Gastroesophageal sphincter (tissue), 4 donors: ENCODE measurements around the gene CPM. TPM values are rescaled to one million over a fixed set of nuclear protein-coding genes. Genes with fewer than 3 reads are reported as not detected.
A peak's percentile ranks its signal among the peaks of the same experiment; 100 is the strongest.

Source experiments
- ATAC-seq: fragments of 150-250 bp; one replicate; pipeline ENCODE4 v1.9.1; 2016; ENCODE audit warnings: mild to moderate bottlenecking, moderate library complexity
- H3K27ac ChIP-seq, 4 donors: fragments of 200-600 bp; sonication (generic) in 3 of 4; 1 replicate in 3 of 4; 2 replicates in 1 of 4; pipeline ENCODE4 v1.5.1; 2016 to 2019
- H3K27me3 ChIP-seq: fragments of 200-600 bp; sonication (generic); one replicate; pipeline ENCODE4 v1.5.1; 2019
- H3K36me3 ChIP-seq, 2 donors: fragments of 200-600 bp; sonication (generic); one replicate each; pipeline ENCODE4 v1.5.1; 2019; ENCODE audit warnings: control low read depth in 1 of 2
- H3K4me1 ChIP-seq, 3 donors: fragments of 200-600 bp; sonication (generic); 1 replicate in 2 of 3; 2 replicates in 1 of 3; pipeline ENCODE4 v1.5.1; 2016 to 2019; ENCODE audit warnings: control low read depth in 2 of 3
- H3K4me3 ChIP-seq, 2 donors: fragments of 200-600 bp; sonication (generic); one replicate each; pipeline ENCODE4 v1.5.1; 2019; ENCODE audit warnings: mild to moderate bottlenecking in 1 of 2, moderate library complexity in 1 of 2
- H3K9me3 ChIP-seq, 3 donors: fragments of 200-600 bp; sonication (generic); one replicate each; pipeline ENCODE4 v1.5.1; 2017 to 2019; ENCODE audit warnings: control low read depth in 2 of 3
- CTCF ChIP-seq, 4 experiments: fragments of 200-600 bp in 2 of 4; fragments of 450-650 bp in 2 of 4; sonication (generic) in 1 of 4; IDR thresholded peaks; one replicate each; pipeline ENCODE4 v1.5.1; 2017 to 2019; ENCODE audit warnings: antibody characterized with exemption in 4 of 4, mild to moderate bottlenecking in 2 of 4, moderate library complexity in 2 of 4
- EP300 ChIP-seq: sonication (generic); formaldehyde crosslinking; IDR thresholded peaks from one replicate; pipeline ENCODE4 v1.6.1; 2017; ENCODE audit warnings: antibody characterized with exemption, mild to moderate bottlenecking
- POLR2A ChIP-seq, 2 donors: fragments of 450-650 bp; IDR thresholded peaks; one replicate each; pipeline ENCODE4 v1.6.1; 2017; ENCODE audit warnings: antibody characterized with exemption in 2 of 2, mild to moderate bottlenecking in 2 of 2, moderate library complexity in 1 of 2
- POLR2AphosphoS5 ChIP-seq: sonication (generic); formaldehyde crosslinking; IDR thresholded peaks from one replicate; pipeline ENCODE4 v1.6.1; 2017; ENCODE audit warnings: antibody characterized with exemption
- WGBS, 2 donors: methylation state at CpG; one replicate each; pipeline ENCODE4 v1.1.5; 2018; ENCODE audit warnings: low coverage in 1 of 2; 5-methylcytosine and 5-hydroxymethylcytosine counted together
- total RNA-seq, 4 donors: library from RNA; depleted of rRNA; stranded (reverse); fragments of >200 nt; gene quantifications; one replicate each; pipeline ENCODE4 v1.1.0, GENCODE V29; 2016

CPM gene
- total RNA-seq, 4 donors from 2014 or later = 24.9 to 57.3 (median 50.5) TPM

DNA sequence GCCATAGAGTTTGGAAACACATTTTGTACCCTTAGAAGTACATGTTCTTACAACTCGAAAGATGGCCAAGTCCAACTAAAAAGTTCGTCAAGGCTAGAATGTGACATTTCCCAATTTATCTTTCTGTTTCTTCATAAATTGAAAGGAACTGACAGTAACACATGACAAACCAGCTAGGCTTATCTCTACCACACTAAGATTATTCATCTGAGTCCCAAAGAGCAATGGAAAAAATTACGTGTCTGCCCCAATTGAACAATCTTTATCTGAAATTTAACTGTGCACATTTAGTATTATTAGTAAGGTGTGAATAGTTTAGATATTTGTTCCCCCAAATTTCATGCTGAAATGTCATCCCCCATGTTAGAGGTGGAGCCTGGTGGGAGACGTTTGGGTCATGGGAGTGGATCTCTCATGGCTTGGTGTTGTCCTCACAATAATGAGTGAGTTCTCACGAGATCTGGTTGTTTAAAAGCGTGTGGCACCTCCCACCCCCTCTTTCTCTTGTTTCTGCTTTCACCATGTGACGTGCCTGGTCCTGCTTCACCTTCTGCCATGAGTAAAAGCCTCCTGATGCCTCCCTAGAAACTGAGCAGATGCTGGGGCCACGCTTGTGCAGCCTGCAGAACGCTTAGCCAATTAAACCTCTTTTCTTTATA is 13.3 kb downstream of the CPM start:
- 86 to 89% methylated on average over 8 to 9 of the region's 9 CpGs for WGBS, 2 donors

GRCh38 chr12:68918960-68919359 is 14.0 kb downstream of the CPM start:
- no peaks in the 10 kb centered on the region for H3K4me1 ChIP-seq
- H3K4me3 ChIP-seq = no peak overlapping the region
- 60 to 100% methylated on average over 1 of the region's 1 CpG for WGBS, 2 donors
- ATAC-seq = no peak
- H3K36me3 ChIP-seq = no peaks in the 10 kb centered on the region
- H3K9me3 ChIP-seq = no peaks in the 10 kb centered on the region
- H3K27ac ChIP-seq = no peak overlapping the region
- TF ChIP-seq POLR2AphosphoS5 = no peak
- TF ChIP-seq EP300 = no peak
- no peak for TF ChIP-seq CTCF (IDR thresholded peaks at IDR 0.05)
- no peak for TF ChIP-seq POLR2A (IDR thresholded peaks at IDR 0.05)
- H3K27me3 ChIP-seq = no peaks in the 10 kb centered on the region

More for the DNA sequence above, 13.3 kb downstream of the CPM start:
- no peak for ATAC-seq
- Histone ChIP-seq H3K4me1 (no peaks in the 10 kb centered on the region), H3K27ac (no peak overlapping the region), H3K36me3 (no peaks in the 10 kb centered on the region), H3K4me3 (no peak overlapping the region), H3K9me3 (no peaks in the 10 kb centered on the region), H3K27me3 (no peaks in the 10 kb centered on the region)
- TF ChIP-seq EP300 (no peak), POLR2AphosphoS5 (no peak), POLR2A (IDR thresholded peaks at IDR 0.05) (no peak), CTCF (IDR thresholded peaks at IDR 0.05) (no peak)

DNA sequence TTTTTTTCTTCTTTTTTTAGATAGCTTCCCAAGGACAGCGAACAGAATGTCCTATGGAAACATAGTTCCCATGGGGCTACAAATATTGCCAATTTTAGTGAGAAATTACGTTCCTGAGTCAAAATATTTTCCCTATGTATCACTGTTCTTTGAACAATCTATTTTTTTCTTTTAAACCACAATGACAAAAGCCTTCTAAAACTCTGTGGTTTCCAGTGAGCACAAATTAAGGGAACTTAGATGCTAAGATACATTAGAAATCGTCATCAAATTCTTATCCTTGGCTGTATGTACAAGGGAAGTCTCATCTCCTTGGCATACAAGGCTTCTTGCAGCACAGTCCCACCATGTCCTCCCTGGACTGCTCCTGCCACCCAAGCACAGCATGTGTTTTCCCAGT is 17.9 kb downstream of the CPM start:
- Histone ChIP-seq H3K36me3 (no peaks in the 10 kb centered on the region), H3K27ac (peak overlapping the region in 1 of 4 donors; percentile 19), H3K4me1 (no peaks in the 10 kb centered on the region), H3K27me3 (no peaks in the 10 kb centered on the region), H3K4me3 (no peak overlapping the region), H3K9me3 (no peaks in the 10 kb centered on the region)
- ATAC-seq = no peak
- no peak for TF ChIP-seq EP300
- TF ChIP-seq POLR2AphosphoS5 = no peak
- TF ChIP-seq POLR2A (IDR thresholded peaks at IDR 0.05) = no peak
- no peak for TF ChIP-seq CTCF (IDR thresholded peaks at IDR 0.05)
- 42 to 79% methylated on average over 2 to 3 of the region's 3 CpGs for WGBS, 2 donors

DNA sequence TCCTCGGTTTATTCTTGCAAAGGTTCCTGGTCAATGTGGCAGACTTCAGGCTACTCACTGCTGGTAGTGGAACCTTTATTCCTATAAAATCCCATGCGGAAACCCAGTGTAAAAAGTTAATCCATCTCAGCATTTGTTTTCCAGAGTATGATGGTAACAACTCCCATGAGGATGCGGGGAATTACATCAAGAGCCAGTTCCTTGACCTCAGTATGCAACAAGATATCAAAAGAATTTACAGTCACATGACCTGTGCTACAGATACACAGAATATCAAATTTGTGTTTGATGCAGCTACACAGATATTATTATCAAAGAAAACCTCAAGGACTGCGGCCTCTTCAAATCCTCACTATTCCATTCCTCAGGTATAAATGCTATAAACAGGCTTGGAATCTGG is 19.3 kb downstream of the CPM start:
- H3K9me3 ChIP-seq = no peaks in the 10 kb centered on the region
- H3K27me3 ChIP-seq = no peaks in the 10 kb centered on the region
- ATAC-seq = no peak
- TF ChIP-seq EP300 (no peak), POLR2AphosphoS5 (no peak), POLR2A (IDR thresholded peaks at IDR 0.05) (no peak), CTCF (IDR thresholded peaks at IDR 0.05) (no peak)
- 73 to 100% methylated on average over 1 to 2 of the region's 4 CpGs for WGBS, 2 donors
- no peak overlapping the region for H3K4me3 ChIP-seq
- H3K36me3 ChIP-seq = no peaks in the 10 kb centered on the region
- no peaks in the 10 kb centered on the region for H3K4me1 ChIP-seq
- H3K27ac ChIP-seq = no peak overlapping the region

DNA sequence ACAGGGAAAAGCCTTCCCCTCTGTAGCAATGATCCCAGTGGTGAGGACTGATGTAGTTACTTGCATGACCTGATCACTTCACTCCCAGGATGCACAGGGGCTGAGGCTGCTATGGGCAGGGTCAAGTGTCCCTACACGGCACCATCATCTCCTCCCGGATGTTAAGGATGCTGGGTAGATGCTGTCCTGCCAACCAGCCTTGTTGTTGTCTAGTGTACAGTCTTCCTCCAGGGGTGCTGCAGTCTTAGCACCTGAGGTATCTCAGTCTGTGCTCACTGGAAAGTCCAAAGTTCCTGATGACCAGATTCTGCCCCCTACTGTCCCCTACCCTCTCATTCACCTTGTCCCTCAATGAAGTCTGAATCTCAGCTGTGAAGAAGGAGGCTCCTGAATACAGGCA is 20.1 kb downstream of the CPM start:
- Histone ChIP-seq H3K27ac (no peak overlapping the region), H3K9me3 (no peaks in the 10 kb centered on the region), H3K4me1 (no peaks in the 10 kb centered on the region), H3K36me3 (no peaks in the 10 kb centered on the region), H3K4me3 (no peak overlapping the region), H3K27me3 (no peaks in the 10 kb centered on the region)
- ATAC-seq = no peak
- TF ChIP-seq POLR2A (IDR thresholded peaks at IDR 0.05) = no peak
- TF ChIP-seq CTCF (IDR thresholded peaks at IDR 0.05) = no peak
- no peak for TF ChIP-seq POLR2AphosphoS5
- no peak for TF ChIP-seq EP300
- 88% methylated on average over 2 of the region's 2 CpGs; no CpG with 5 or more reads in 1 of the 2 donors for WGBS, 2 donors
